ENCODE results near the gene ZNF14. TPM values are rescaled to one million over a fixed set of nuclear protein-coding genes. Genes with fewer than 3 reads are reported as not detected.

ZNF14 gene
- total and polyA plus RNA-seq, 2 of the 13 experiments (the other 11 are each of a cell fraction or from before 2014, with no cell fraction given): 1.9 to 6.2 TPM

- TF ChIP-seq ZBTB25 (CRISPR knock-in tag; IDR thresholded peaks at IDR 0.05): 0 out of 2 replicates have a peak, but pooled peaks have one; percentile 52
- no peak for TF ChIP-seq NFATC3 (CRISPR knock-in tag; IDR thresholded peaks at IDR 0.05)
- TF ChIP-seq POLR2G (IDR thresholded peaks at IDR 0.05; ENCODE audit: low read depth, low read length): peak; percentile 87
- no peak for TF ChIP-seq TCF12 (IDR thresholded peaks at IDR 0.05)
- TF ChIP-seq TCF12 (CRISPR knock-in tag; IDR thresholded peaks at IDR 0.05): peak; percentile 65; the same call in 1 of the 2 replicates
- TF ChIP-seq ETS1 (CRISPR knock-in tag; IDR thresholded peaks at IDR 0.05): no peak
- TF ChIP-seq CREB1 (IDR thresholded peaks at IDR 0.05): peak; percentile 35; the same call in 1 of the 2 replicates
- TF ChIP-seq CREB1 (CRISPR knock-in tag; IDR thresholded peaks at IDR 0.05): peak; percentile 51; the same call in 1 of the 2 replicates
- TF ChIP-seq STAT6 (CRISPR knock-in tag; IDR thresholded peaks at IDR 0.05; ENCODE audit: borderline replicate concordance): no peak
- no peak; the same call in 1 of the 2 replicates for TF ChIP-seq MIER2 (CRISPR knock-in tag; IDR thresholded peaks at IDR 0.05)
- TF ChIP-seq ZNF430 (CRISPR knock-in tag; IDR thresholded peaks at IDR 0.05): no peak; the same call in 1 of the 2 replicates
- peak; percentile 39 for TF ChIP-seq ZNF770 (CRISPR knock-in tag; IDR thresholded peaks at IDR 0.05)
- peak; percentile 77; the same call in 1 of the 2 replicates for TF ChIP-seq ARID4A (CRISPR knock-in tag; IDR thresholded peaks at IDR 0.05; ENCODE audit: borderline replicate concordance)
- TF ChIP-seq RFX5 (IDR thresholded peaks at IDR 0.05; ENCODE audit: low read depth, low read length): no peak
- TF ChIP-seq ZNF282 (IDR thresholded peaks at IDR 0.05; ENCODE audit: partially characterized antibody): no peak
- TF ChIP-seq ZFP36L2 (CRISPR knock-in tag; IDR thresholded peaks at IDR 0.05): no peak
These were observed 64.5 kb downstream of the ZNF14 start, which contains the start of gene ZNF101 (continued) for GRCh38 chr19:19668230-19669012.
